Gastroesophageal sphincter (tissue), 4 donors: ENCODE measurements around the gene BHLHE40. TPM values are rescaled to one million over a fixed set of nuclear protein-coding genes. Genes with fewer than 3 reads are reported as not detected.

ENCODE experiments used
- ATAC-seq: fragments of 150-250 bp; one replicate; pipeline ENCODE4 v1.9.1; 2016; ENCODE audit warnings: mild to moderate bottlenecking, moderate library complexity
- H3K27ac ChIP-seq, 4 donors: fragments of 200-600 bp; sonication (generic) in 3 of 4; 1 replicate in 3 of 4; 2 replicates in 1 of 4; pipeline ENCODE4 v1.5.1; 2016 to 2019
- H3K27me3 ChIP-seq: fragments of 200-600 bp; sonication (generic); one replicate; pipeline ENCODE4 v1.5.1; 2019
- H3K36me3 ChIP-seq, 2 donors: fragments of 200-600 bp; sonication (generic); one replicate each; pipeline ENCODE4 v1.5.1; 2019; ENCODE audit warnings: control low read depth in 1 of 2
- H3K4me1 ChIP-seq, 3 donors: fragments of 200-600 bp; sonication (generic); 1 replicate in 2 of 3; 2 replicates in 1 of 3; pipeline ENCODE4 v1.5.1; 2016 to 2019; ENCODE audit warnings: control low read depth in 2 of 3
- H3K4me3 ChIP-seq, 2 donors: fragments of 200-600 bp; sonication (generic); one replicate each; pipeline ENCODE4 v1.5.1; 2019; ENCODE audit warnings: mild to moderate bottlenecking in 1 of 2, moderate library complexity in 1 of 2
- H3K9me3 ChIP-seq, 3 donors: fragments of 200-600 bp; sonication (generic); one replicate each; pipeline ENCODE4 v1.5.1; 2017 to 2019; ENCODE audit warnings: control low read depth in 2 of 3
- CTCF ChIP-seq, 4 experiments: fragments of 200-600 bp in 2 of 4; fragments of 450-650 bp in 2 of 4; sonication (generic) in 1 of 4; IDR thresholded peaks; one replicate each; pipeline ENCODE4 v1.5.1; 2017 to 2019; ENCODE audit warnings: antibody characterized with exemption in 4 of 4, mild to moderate bottlenecking in 2 of 4, moderate library complexity in 2 of 4
- EP300 ChIP-seq: sonication (generic); formaldehyde crosslinking; IDR thresholded peaks from one replicate; pipeline ENCODE4 v1.6.1; 2017; ENCODE audit warnings: antibody characterized with exemption, mild to moderate bottlenecking
- POLR2A ChIP-seq, 2 donors: fragments of 450-650 bp; IDR thresholded peaks; one replicate each; pipeline ENCODE4 v1.6.1; 2017; ENCODE audit warnings: antibody characterized with exemption in 2 of 2, mild to moderate bottlenecking in 2 of 2, moderate library complexity in 1 of 2
- POLR2AphosphoS5 ChIP-seq: sonication (generic); formaldehyde crosslinking; IDR thresholded peaks from one replicate; pipeline ENCODE4 v1.6.1; 2017; ENCODE audit warnings: antibody characterized with exemption
- WGBS, 2 donors: methylation state at CpG; one replicate each; pipeline ENCODE4 v1.1.5; 2018; ENCODE audit warnings: low coverage in 1 of 2; 5-methylcytosine and 5-hydroxymethylcytosine counted together
- total RNA-seq, 4 donors: library from RNA; depleted of rRNA; stranded (reverse); fragments of >200 nt; gene quantifications; one replicate each; pipeline ENCODE4 v1.1.0, GENCODE V29; 2016

The BHLHE40 gene
- total RNA-seq, 4 donors from 2014 or later = 7.8 to 46.0 (median 14.0) TPM

- Histone ChIP-seq H3K27ac (peak overlapping the region in 3 of 4 donors; percentile 29 to 57 (median 52)), H3K4me1 (peaks cover 0 to 28% (median 0%) of the 10 kb centered on the region in 3 donors), H3K36me3 (no peaks in the 10 kb centered on the region), H3K4me3 (no peak overlapping the region), H3K27me3 (no peaks in the 10 kb centered on the region), H3K9me3 (no peaks in the 10 kb centered on the region)
- no peak for TF ChIP-seq POLR2A (IDR thresholded peaks at IDR 0.05)
- peak; percentile 61 for TF ChIP-seq POLR2AphosphoS5
- 33 to 50% methylated on average over 2 to 13 of the region's 15 CpGs for WGBS, 2 donors
- peak; percentile 66 for ATAC-seq
These were observed 43.9 kb downstream of the BHLHE40 start for GRCh38 chr3:5022966-5023776.

GRCh38 chr3:5023777-5024346 is 44.6 kb downstream of the BHLHE40 start:
- TF ChIP-seq EP300 = no peak
- no peak for TF ChIP-seq CTCF (IDR thresholded peaks at IDR 0.05)
- no peak for TF ChIP-seq POLR2A (IDR thresholded peaks at IDR 0.05)
- no peak for TF ChIP-seq POLR2AphosphoS5

GRCh38 chr3:5026046-5026362 is 46.8 kb downstream of the BHLHE40 start:
- no peaks in the 10 kb centered on the region for H3K27me3 ChIP-seq
- WGBS, 2 donors = 73 to 88% methylated on average over 1 to 3 of the region's 5 CpGs
- H3K27ac ChIP-seq = peak overlapping the region in 3 of 4 donors; percentile 80 to 91 (median 82)
- H3K4me3 ChIP-seq = peak overlapping the region in 1 of 2 donors; percentile 62
- TF ChIP-seq EP300 = no peak
- TF ChIP-seq CTCF (IDR thresholded peaks at IDR 0.05) = no peak
- no peaks in the 10 kb centered on the region for H3K36me3 ChIP-seq
- no peak for ATAC-seq
- H3K9me3 ChIP-seq = no peaks in the 10 kb centered on the region
- peaks cover 0 to 24% (median 0%) of the 10 kb centered on the region in 3 donors for H3K4me1 ChIP-seq

More at GRCh38 chr3:5023777-5024346, 44.6 kb downstream of the BHLHE40 start:
- Histone ChIP-seq H3K27me3 (no peaks in the 10 kb centered on the region), H3K27ac (peak overlapping the region in 3 of 4 donors; percentile 29 to 57 (median 52)), H3K4me3 (no peak overlapping the region), H3K36me3 (no peaks in the 10 kb centered on the region), H3K9me3 (no peaks in the 10 kb centered on the region), H3K4me1 (peaks cover 0 to 24% (median 0%) of the 10 kb centered on the region in 3 donors)
- WGBS, 2 donors = 84 to 85% methylated on average over 8 to 9 of the region's 9 CpGs
- ATAC-seq = no peak

GRCh38 chr3:5029715-5030114 is 50.5 kb downstream of the BHLHE40 start:
- WGBS, 2 donors = 88 to 100% methylated on average over 1 of the region's 1 CpG
- ATAC-seq = no peak
- no peaks in the 10 kb centered on the region for H3K27me3 ChIP-seq
- no peak overlapping the region for H3K27ac ChIP-seq
- no peak for TF ChIP-seq POLR2A (IDR thresholded peaks at IDR 0.05)
- TF ChIP-seq CTCF (IDR thresholded peaks at IDR 0.05) = no peak
- no peak for TF ChIP-seq POLR2AphosphoS5
- TF ChIP-seq EP300 = no peak
- H3K4me3 ChIP-seq = no peak overlapping the region
- H3K4me1 ChIP-seq = peaks cover 0 to 18% (median 0%) of the 10 kb centered on the region in 3 donors
- no peaks in the 10 kb centered on the region for H3K9me3 ChIP-seq
- no peaks in the 10 kb centered on the region for H3K36me3 ChIP-seq

GRCh38 chr3:5030152-5030551 is 50.9 kb downstream of the BHLHE40 start:
- no peaks in the 10 kb centered on the region for H3K36me3 ChIP-seq
- no peak for ATAC-seq
- H3K4me1 ChIP-seq = peaks cover 0 to 18% (median 0%) of the 10 kb centered on the region in 3 donors
- no peak overlapping the region for H3K4me3 ChIP-seq
- WGBS, 2 donors = 92 to 96% methylated on average over 5 of the region's 5 CpGs
- H3K27ac ChIP-seq = no peak overlapping the region
- H3K27me3 ChIP-seq = no peaks in the 10 kb centered on the region
- TF ChIP-seq POLR2A (IDR thresholded peaks at IDR 0.05) (no peak), EP300 (no peak), POLR2AphosphoS5 (no peak), CTCF (IDR thresholded peaks at IDR 0.05) (no peak)
- H3K9me3 ChIP-seq = no peaks in the 10 kb centered on the region
